ENCODE data around the gene BACE2. TPM values are rescaled to one million over a fixed set of nuclear protein-coding genes. Genes with fewer than 3 reads are reported as not detected.
"Not testable (repeated sequence)": the region's sequence is repeated elsewhere in the genome, so short reads cannot be mapped to it uniquely, and the experiment has no call there.

BACE2 gene
- total RNA-seq, 4 donors from 2014 or later = 23.9 to 59.4 (median 36.6) TPM

DNA sequence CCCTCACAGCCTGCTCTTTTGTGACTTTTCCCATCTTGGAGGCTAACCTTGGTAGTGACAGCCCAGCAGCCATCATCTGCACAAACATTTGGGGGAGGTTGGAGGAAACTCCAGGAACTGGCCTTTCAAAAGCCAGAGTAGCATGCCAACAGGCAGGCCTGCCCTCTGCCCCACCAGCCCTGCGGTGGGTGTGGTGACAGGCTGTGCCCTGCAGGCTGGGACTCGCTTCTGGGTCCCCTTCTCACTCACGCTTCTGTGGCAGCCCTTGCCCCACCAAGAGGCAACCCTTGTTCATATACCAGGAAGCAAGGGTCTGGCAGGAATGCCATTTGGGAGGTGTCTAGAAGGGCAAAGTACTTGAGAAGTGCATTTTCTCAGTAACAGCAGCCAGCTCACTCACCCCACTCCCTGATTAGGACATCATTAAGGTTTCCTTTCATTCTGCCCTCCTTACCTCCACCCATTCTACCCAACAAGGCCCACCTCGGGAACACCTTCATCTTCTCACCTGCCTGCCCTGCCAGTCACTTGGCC lies 127.8 kb downstream of the BACE2 start:
- no peak for DNase-seq (ENCODE audit: low spot score in 2 of 2)
- TF ChIP-seq, protein P1, sequence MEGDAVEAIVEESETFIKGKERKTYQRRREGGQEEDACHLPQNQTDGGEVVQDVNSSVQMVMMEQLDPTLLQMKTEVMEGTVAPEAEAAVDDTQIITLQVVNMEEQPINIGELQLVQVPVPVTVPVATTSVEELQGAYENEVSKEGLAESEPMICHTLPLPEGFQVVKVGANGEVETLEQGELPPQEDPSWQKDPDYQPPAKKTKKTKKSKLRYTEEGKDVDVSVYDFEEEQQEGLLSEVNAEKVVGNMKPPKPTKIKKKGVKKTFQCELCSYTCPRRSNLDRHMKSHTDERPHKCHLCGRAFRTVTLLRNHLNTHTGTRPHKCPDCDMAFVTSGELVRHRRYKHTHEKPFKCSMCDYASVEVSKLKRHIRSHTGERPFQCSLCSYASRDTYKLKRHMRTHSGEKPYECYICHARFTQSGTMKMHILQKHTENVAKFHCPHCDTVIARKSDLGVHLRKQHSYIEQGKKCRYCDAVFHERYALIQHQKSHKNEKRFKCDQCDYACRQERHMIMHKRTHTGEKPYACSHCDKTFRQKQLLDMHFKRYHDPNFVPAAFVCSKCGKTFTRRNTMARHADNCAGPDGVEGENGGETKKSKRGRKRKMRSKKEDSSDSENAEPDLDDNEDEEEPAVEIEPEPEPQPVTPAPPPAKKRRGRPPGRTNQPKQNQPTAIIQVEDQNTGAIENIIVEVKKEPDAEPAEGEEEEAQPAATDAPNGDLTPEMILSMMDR (IDR thresholded peaks at IDR 0.05) = no peak
- TF ChIP-seq POLR2A (IDR thresholded peaks at IDR 0.05) = no peak
- TF ChIP-seq EP300 (IDR thresholded peaks at IDR 0.05) = no peak
- TF ChIP-seq POLR2AphosphoS5 (IDR thresholded peaks at IDR 0.05) = no peak
- Histone ChIP-seq H3K27me3 (peaks cover 12% of the 10 kb centered on the region), H3K36me3 (no peaks in the 10 kb centered on the region), H3K4me1 (no peaks in the 10 kb centered on the region), H3K4me3 (no peak overlapping the region), H3K9me3 (no peaks in the 10 kb centered on the region), H3K27ac (no peak overlapping the region)
- 54% methylated on average over 1 of the region's 4 CpGs for WGBS

DNA sequence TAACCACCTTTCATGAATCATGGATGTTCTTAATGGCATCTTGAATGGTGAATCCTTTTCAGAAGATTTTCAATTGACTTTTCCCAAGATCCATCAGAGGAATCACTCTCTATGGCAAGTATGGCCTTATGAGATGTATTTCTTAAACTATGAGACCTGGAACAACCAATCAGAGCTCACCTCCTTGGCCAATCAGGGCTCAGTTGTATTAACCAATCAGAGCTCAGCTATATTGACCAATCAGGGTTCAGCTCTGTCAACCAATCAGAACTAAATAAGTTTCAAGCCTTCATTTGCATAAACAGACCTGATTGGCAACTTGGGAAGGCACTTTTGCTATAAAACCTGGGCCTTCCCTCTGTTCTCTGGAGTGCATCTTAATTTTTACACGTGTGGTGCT lies 135.0 kb downstream of the BACE2 start:
- 69% methylated on average over 1 of the region's 1 CpG for WGBS
- no peaks in the 10 kb centered on the region for H3K27me3 ChIP-seq
- H3K9me3 ChIP-seq = no peaks in the 10 kb centered on the region
- H3K4me3 ChIP-seq = no peak overlapping the region
- no peaks in the 10 kb centered on the region for H3K36me3 ChIP-seq
- no peak for DNase-seq (ENCODE audit: low spot score in 2 of 2)
- H3K27ac ChIP-seq = no peak overlapping the region
- TF ChIP-seq POLR2A (IDR thresholded peaks at IDR 0.05) (no peak), EP300 (IDR thresholded peaks at IDR 0.05) (no peak), POLR2AphosphoS5 (IDR thresholded peaks at IDR 0.05) (no peak)
- TF ChIP-seq, protein P1 (IDR thresholded peaks at IDR 0.05) = no peak
- H3K4me1 ChIP-seq = no peaks in the 10 kb centered on the region

- Histone ChIP-seq H3K4me1 (no peaks in the 10 kb centered on the region), H3K27me3 (peaks cover 7% of the 10 kb centered on the region), H3K27ac (no peak overlapping the region), H3K4me3 (no peak overlapping the region), H3K36me3 (no peaks in the 10 kb centered on the region), H3K9me3 (no peaks in the 10 kb centered on the region)
- TF ChIP-seq, protein P1 (IDR thresholded peaks at IDR 0.05) = no peak
- TF ChIP-seq POLR2AphosphoS5 (IDR thresholded peaks at IDR 0.05) (no peak), EP300 (IDR thresholded peaks at IDR 0.05) (no peak)
- no peak for DNase-seq (ENCODE audit: low spot score in 2 of 2)
- WGBS = 94% methylated on average over 30 of the region's 40 CpGs
Measured at GRCh38 chr21:41304068-41304720, 136.2 kb downstream of the BACE2 start.

DNA sequence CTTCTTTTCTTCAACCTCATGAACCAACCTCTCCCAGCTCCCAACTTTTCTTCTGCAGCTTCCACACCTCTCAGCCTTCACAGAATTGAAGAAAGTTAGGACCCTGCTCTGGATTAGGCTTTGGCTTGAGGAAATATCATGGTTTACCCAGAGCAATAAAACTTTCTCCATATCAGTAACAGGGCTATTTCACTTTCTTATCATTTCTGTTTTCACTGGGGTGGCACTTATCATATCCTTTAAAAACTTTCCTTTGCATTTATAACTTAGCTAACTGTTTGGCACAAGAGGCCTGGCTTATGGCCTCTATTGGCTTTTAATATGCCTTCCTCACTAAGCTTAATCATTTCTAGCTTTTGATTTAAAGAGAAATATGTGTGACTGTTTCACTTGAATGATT lies 139.3 kb downstream of the BACE2 start:
- Histone ChIP-seq H3K9me3 (no peaks in the 10 kb centered on the region), H3K4me1 (no peaks in the 10 kb centered on the region), H3K27me3 (peaks cover 22% of the 10 kb centered on the region), H3K4me3 (no peak overlapping the region), H3K27ac (no peak overlapping the region), H3K36me3 (no peaks in the 10 kb centered on the region)
- no peak for DNase-seq (ENCODE audit: low spot score in 2 of 2)
- no peak for TF ChIP-seq EP300 (IDR thresholded peaks at IDR 0.05)

GRCh38 chr21:41313285-41314164 lies 145.6 kb downstream of the BACE2 start:
- peaks cover 13% of the 10 kb centered on the region for H3K4me1 ChIP-seq
- H3K27ac ChIP-seq; H3K4me3 ChIP-seq; DNase-seq (ENCODE audit: low spot score in 2 of 2); H3K36me3 ChIP-seq; H3K9me3 ChIP-seq: not testable (repeated sequence)
- H3K27me3 ChIP-seq = peaks cover 37% of the 10 kb centered on the region
- 96% methylated on average over 6 of the region's 8 CpGs for WGBS

DNA sequence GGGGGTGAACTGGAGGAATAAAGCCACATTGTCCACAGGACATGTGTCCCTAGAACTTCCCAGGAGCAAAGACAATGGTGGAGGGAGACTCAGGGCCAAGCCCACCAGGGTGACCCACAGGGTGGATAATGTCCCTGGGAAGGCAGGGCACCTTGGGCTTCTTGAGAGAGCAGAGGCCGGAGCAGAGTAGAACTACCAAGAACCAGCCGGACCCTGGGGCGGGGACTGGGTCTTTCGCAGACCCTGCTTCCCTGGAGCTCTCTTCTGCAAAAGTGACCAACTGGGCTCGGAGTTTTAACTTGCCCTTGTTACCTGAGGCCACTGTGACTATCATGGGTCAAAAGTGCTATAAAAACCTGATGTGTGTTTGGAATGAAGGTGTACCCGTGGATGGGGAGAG lies 147.8 kb downstream of the BACE2 start:
- 95% methylated on average over 6 of the region's 6 CpGs for WGBS
- no peak for DNase-seq (ENCODE audit: low spot score in 2 of 2)
- Histone ChIP-seq H3K9me3 (no peaks in the 10 kb centered on the region), H3K4me3 (no peak overlapping the region), H3K36me3 (no peaks in the 10 kb centered on the region), H3K27ac (no peak overlapping the region), H3K27me3 (peaks cover 16% of the 10 kb centered on the region), H3K4me1 (peaks cover 13% of the 10 kb centered on the region)
- no peak for TF ChIP-seq POLR2AphosphoS5 (IDR thresholded peaks at IDR 0.05)
- TF ChIP-seq, protein P1 (IDR thresholded peaks at IDR 0.05) = no peak
- TF ChIP-seq POLR2A (IDR thresholded peaks at IDR 0.05) = no peak
- no peak for TF ChIP-seq EP300 (IDR thresholded peaks at IDR 0.05)

Measured in suprapubic skin (tissue), 4 donors.